ENCODE data around the gene ZBTB17. TPM values are rescaled to one million over a fixed set of nuclear protein-coding genes. Genes with fewer than 3 reads are reported as not detected.

Gene ZBTB17
- total and polyA plus RNA-seq, 2 experiments from 2014 or later: 21.9 to 26.6 TPM

GRCh38 chr1:15997637-15998280 is 21.9 kb upstream of the ZBTB17 start:
- H3K36me3 ChIP-seq (ENCODE audit: insufficient read depth): no peaks in the 10 kb centered on the region
- no peaks in the 10 kb centered on the region for H3F3A ChIP-seq (replicated peaks; ENCODE audit: low read depth)
- H3K4me3 ChIP-seq: no peak overlapping the region
- H3K4me1 Mint-ChIP-seq: no peaks in the 10 kb centered on the region
- H3K27me3 ChIP-seq (ENCODE audit: insufficient read depth): no peaks in the 10 kb centered on the region
- H3K27ac Mint-ChIP-seq: no peak overlapping the region
- no peaks in the 10 kb centered on the region for H3K9me2 ChIP-seq (ENCODE audit: insufficient read depth)
- TF ChIP-seq ZNF462 (CRISPR knock-in tag; IDR thresholded peaks at IDR 0.05) (no peak), ZNF331 (CRISPR knock-in tag; IDR thresholded peaks at IDR 0.05; ENCODE audit: low read depth) (no peak), EZH2 (IDR thresholded peaks at IDR 0.05; ENCODE audit: low read depth, unreplicated experiment) (no peak), ETS1 (IDR thresholded peaks at IDR 0.05) (no peak), JUNB (IDR thresholded peaks at IDR 0.05; ENCODE audit: unreplicated experiment) (no peak), CREB1 (CRISPR knock-in tag; IDR thresholded peaks at IDR 0.05; ENCODE audit: low read depth) (no peak), POLR2AphosphoS5 (IDR thresholded peaks at IDR 0.05; ENCODE audit: low read depth) (no peak), NANOG (IDR thresholded peaks at IDR 0.05; ENCODE audit: borderline replicate concordance) (no peak), REST (IDR thresholded peaks at IDR 0.05; ENCODE audit: unreplicated experiment) (no peak)
- H3K4me1 ChIP-seq (ENCODE audit: insufficient read depth): no peaks in the 10 kb centered on the region
- H3K36me3 Mint-ChIP-seq (ENCODE audit: low read depth): no peaks in the 10 kb centered on the region
- peaks cover 5% of the 10 kb centered on the region for H3K27me3 Mint-ChIP-seq (ENCODE audit: insufficient read depth, low read depth, poor library complexity)
- DNase-seq (ENCODE audit: low spot score): no peak
- H3K4me3 Mint-ChIP-seq: no peak overlapping the region; the same call in 2 of the 3 replicates
- no peak overlapping the region for H3K27ac ChIP-seq (ENCODE audit: low read depth)
- no peak for ATAC-seq
- no peaks in the 10 kb centered on the region for H4K20me1 ChIP-seq (replicated peaks; ENCODE audit: insufficient read depth)
- H3K4me2 ChIP-seq: no peak overlapping the region
- H2AFZ ChIP-seq: no peak overlapping the region
- H3K9me3 Mint-ChIP-seq: no peaks in the 10 kb centered on the region
- H3K79me2 ChIP-seq (replicated peaks; ENCODE audit: insufficient read depth): no peaks in the 10 kb centered on the region

All from GM23338 (cell line).